Gastroesophageal sphincter (tissue), 4 donors: Measurements from ENCODE around the gene PATL1. TPM values are rescaled to one million over a fixed set of nuclear protein-coding genes. Genes with fewer than 3 reads are reported as not detected.
A peak's percentile ranks its signal among the peaks of the same experiment; 100 is the strongest.

ENCODE experiments used
- ATAC-seq: fragments of 150-250 bp; one replicate; pipeline ENCODE4 v1.9.1; 2016; ENCODE audit warnings: mild to moderate bottlenecking, moderate library complexity
- H3K27ac ChIP-seq, 4 donors: fragments of 200-600 bp; sonication (generic) in 3 of 4; 1 replicate in 3 of 4; 2 replicates in 1 of 4; pipeline ENCODE4 v1.5.1; 2016 to 2019
- H3K27me3 ChIP-seq: fragments of 200-600 bp; sonication (generic); one replicate; pipeline ENCODE4 v1.5.1; 2019
- H3K36me3 ChIP-seq, 2 donors: fragments of 200-600 bp; sonication (generic); one replicate each; pipeline ENCODE4 v1.5.1; 2019; ENCODE audit warnings: control low read depth in 1 of 2
- H3K4me1 ChIP-seq, 3 donors: fragments of 200-600 bp; sonication (generic); 1 replicate in 2 of 3; 2 replicates in 1 of 3; pipeline ENCODE4 v1.5.1; 2016 to 2019; ENCODE audit warnings: control low read depth in 2 of 3
- H3K4me3 ChIP-seq, 2 donors: fragments of 200-600 bp; sonication (generic); one replicate each; pipeline ENCODE4 v1.5.1; 2019; ENCODE audit warnings: mild to moderate bottlenecking in 1 of 2, moderate library complexity in 1 of 2
- H3K9me3 ChIP-seq, 3 donors: fragments of 200-600 bp; sonication (generic); one replicate each; pipeline ENCODE4 v1.5.1; 2017 to 2019; ENCODE audit warnings: control low read depth in 2 of 3
- CTCF ChIP-seq, 4 experiments: fragments of 200-600 bp in 2 of 4; fragments of 450-650 bp in 2 of 4; sonication (generic) in 1 of 4; IDR thresholded peaks; one replicate each; pipeline ENCODE4 v1.5.1; 2017 to 2019; ENCODE audit warnings: antibody characterized with exemption in 4 of 4, mild to moderate bottlenecking in 2 of 4, moderate library complexity in 2 of 4
- EP300 ChIP-seq: sonication (generic); formaldehyde crosslinking; IDR thresholded peaks from one replicate; pipeline ENCODE4 v1.6.1; 2017; ENCODE audit warnings: antibody characterized with exemption, mild to moderate bottlenecking
- POLR2A ChIP-seq, 2 donors: fragments of 450-650 bp; IDR thresholded peaks; one replicate each; pipeline ENCODE4 v1.6.1; 2017; ENCODE audit warnings: antibody characterized with exemption in 2 of 2, mild to moderate bottlenecking in 2 of 2, moderate library complexity in 1 of 2
- POLR2AphosphoS5 ChIP-seq: sonication (generic); formaldehyde crosslinking; IDR thresholded peaks from one replicate; pipeline ENCODE4 v1.6.1; 2017; ENCODE audit warnings: antibody characterized with exemption
- WGBS, 2 donors: methylation state at CpG; one replicate each; pipeline ENCODE4 v1.1.5; 2018; ENCODE audit warnings: low coverage in 1 of 2; 5-methylcytosine and 5-hydroxymethylcytosine counted together
- total RNA-seq, 4 donors: library from RNA; depleted of rRNA; stranded (reverse); fragments of >200 nt; gene quantifications; one replicate each; pipeline ENCODE4 v1.1.0, GENCODE V29; 2016

PATL1 gene
- total RNA-seq, 4 donors from 2014 or later: 13.9 to 16.3 (median 15.5) TPM

DNA sequence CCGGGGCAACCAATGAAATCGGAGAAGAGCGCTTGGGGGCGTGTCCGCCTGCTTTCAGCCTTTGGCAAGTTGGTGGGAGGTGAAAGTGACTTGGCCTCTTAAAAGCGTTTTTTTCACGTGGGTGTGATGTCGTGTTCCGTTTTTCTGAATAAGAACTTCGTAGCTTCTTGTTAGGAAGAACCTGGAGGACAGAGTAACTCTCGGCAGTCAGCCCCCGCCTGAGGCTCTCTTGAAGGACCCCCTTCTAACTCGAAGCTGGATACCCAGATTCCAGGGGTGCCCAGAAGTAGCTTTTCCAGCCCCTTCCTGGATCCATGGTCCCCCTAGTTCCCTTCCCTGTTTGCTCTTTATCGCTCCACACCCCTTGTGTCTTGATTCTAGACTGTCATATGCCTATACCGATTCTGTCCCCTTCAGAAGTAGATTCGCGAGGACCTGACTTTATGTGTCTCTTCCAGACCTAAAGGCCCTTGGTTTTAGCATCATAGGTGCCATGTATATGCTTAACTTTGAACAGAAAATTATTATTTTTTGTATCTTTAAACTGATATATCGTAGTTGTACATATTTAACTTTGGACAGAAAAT is 52.3 kb downstream of the PATL1 start:
- ATAC-seq: no peak
- 13 to 14% methylated on average over 14 to 18 of the region's 18 CpGs for WGBS, 2 donors
- TF ChIP-seq POLR2A (IDR thresholded peaks at IDR 0.05) (peak in 1 of 2 donors; percentile 30), CTCF (IDR thresholded peaks at IDR 0.05) (no peak), POLR2AphosphoS5 (peak; percentile 42)
- H3K9me3 ChIP-seq: no peaks in the 10 kb centered on the region
- H3K4me1 ChIP-seq: peaks cover 0 to 38% (median 24%) of the 10 kb centered on the region in 3 donors
- no peaks in the 10 kb centered on the region for H3K36me3 ChIP-seq
- no peaks in the 10 kb centered on the region for H3K27me3 ChIP-seq
- H3K27ac ChIP-seq: peak overlapping the region; percentile 94 to 99 (median 96)
- H3K4me3 ChIP-seq: peak overlapping the region; percentile 52 to 55

DNA sequence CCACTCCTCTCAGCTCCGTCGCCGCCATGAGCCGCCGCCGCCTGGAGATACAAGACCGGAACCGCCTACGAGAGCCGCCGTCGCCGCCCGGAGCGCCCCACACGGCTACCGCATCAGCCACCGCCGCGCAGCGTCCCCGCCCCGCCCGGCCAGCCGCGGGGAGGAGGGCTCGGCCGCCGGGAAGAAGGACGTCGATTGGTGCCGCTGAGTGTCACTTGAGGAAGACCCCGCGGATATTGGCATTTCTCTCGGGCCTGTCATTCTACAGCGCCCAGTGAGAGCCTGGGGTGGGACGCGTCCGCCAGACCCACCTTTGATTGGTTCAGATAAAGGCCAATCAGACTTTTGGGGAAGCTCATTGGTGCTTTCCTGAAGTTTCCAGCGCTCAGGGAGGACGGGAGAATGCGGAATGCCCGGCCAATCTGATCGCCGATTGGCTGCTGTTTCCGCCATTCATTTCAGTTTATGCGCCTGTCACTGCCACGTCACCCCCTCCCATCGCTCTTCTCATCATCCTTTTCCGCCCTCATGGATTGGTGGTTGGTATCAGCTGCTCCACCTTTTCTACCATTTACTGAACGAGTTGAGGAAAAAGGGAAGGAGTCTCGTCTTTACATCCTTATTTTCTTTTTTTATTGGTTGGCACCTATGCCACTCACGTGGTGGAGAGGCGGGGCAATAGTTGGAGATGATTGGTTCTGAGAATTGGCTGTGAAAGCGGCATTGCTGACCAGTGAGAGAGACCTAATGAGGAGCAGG is 53.0 kb downstream of the PATL1 start, which contains the start of gene OSBP:
OSBP (minus strand) TSS at position 138 of the 759 bp plus-strand sequence; CDS start at position 28, 110 bp downstream.
- peak; percentile 93 for ATAC-seq
- 0% methylated on average over 9 to 17 of the region's 55 CpGs for WGBS, 2 donors

DNA sequence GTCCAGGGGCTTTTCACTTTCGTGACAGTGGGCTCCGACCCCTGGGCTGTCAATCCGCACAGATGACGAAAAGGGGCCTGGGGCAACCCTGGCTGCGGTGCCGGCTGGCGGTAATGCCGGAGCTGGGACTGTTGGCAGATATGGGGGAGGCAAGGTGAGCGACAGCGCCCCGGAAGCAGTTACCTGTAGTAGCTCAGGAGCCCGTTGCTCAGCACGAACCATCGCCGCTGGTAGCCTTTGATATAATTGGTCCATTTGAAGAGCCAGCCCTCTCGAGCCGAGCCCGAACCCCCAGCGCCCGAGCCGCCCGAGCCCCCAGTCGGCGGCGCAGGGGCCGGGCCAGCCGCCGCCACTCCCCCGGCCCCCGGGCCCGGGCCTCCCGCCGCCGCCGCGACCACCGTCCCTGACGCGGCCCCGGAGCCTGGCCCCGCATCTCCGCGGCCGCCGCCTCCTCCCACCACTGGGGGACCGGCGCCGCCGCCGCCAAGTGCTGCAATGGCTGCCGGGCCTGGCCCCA is 53.7 kb downstream of the PATL1 start:
- no peaks in the 10 kb centered on the region for H3K9me3 ChIP-seq
- no peaks in the 10 kb centered on the region for H3K27me3 ChIP-seq
- WGBS, 2 donors: 0% methylated on average over 8 of the region's 51 CpGs
- H3K27ac ChIP-seq: peak overlapping the region; percentile 88 to 99 (median 95)
- peak overlapping the region; percentile 76 to 85 for H3K4me3 ChIP-seq
- no peak for TF ChIP-seq EP300
- TF ChIP-seq CTCF (IDR thresholded peaks at IDR 0.05): peak in 1 of 4 experiments; percentile 47
- H3K4me1 ChIP-seq: peaks cover 2 to 49% (median 24%) of the 10 kb centered on the region in 3 donors
- no peak for ATAC-seq
- peaks cover 0 to 4% of the 10 kb centered on the region in 2 donors for H3K36me3 ChIP-seq

More for the DNA sequence above, 53.0 kb downstream of the PATL1 start, which contains the start of gene OSBP:
- Histone ChIP-seq H3K4me1 (peaks cover 2 to 44% (median 24%) of the 10 kb centered on the region in 3 donors), H3K27ac (peak within 1 kb of the TSS; percentile 94 to 99 (median 98)), H3K9me3 (no peaks in the 10 kb centered on the region), H3K4me3 (peak within 1 kb of the TSS; percentile 76 to 85), H3K27me3 (no peaks in the 10 kb centered on the region), H3K36me3 (no peaks in the 10 kb centered on the region)
- TF ChIP-seq POLR2AphosphoS5 (peak; percentile 75), CTCF (IDR thresholded peaks at IDR 0.05) (peak in 2 of 4 experiments; percentile 22 to 65), EP300 (no peak), POLR2A (IDR thresholded peaks at IDR 0.05) (peak; percentile 81 to 88)

DNA sequence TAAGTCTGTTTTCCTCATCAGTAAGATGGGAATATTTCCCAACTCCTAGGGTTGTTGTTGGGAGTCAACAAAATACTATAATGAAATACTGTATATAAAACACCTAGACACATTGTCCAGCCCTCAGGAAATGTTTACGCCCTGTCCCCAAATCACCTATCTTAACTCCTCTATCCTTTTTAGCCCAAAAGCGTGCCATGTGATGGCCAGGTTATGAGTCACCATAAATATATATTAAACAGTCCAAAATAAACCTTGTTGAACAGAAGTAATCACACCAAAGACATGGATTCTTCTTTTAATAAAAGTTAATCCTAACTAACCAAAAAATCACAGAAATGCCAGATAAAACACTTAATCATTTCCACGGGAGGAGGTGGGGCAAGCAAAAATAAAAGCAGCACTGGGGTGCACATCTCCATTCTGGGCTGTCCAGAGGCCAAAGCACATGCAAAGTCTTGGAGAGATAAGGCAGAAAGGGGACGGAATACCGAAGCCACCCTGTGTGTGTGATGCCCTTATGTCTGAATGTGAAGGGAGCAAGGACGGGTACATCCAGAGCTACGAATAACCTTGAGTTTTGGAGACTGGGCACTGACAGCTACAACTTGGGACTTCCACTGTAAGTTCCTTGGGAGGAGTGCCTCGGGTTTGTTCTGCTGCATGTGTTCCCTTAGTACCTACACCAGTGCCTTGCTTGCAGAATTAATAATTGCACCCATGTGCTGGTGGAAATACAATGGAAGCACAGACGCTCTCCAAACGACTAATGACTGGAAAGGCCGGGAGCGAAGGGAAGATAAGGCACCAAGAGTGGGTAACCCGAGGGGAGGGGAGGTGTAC is 54.3 kb downstream of the PATL1 start:
- TF ChIP-seq POLR2A (IDR thresholded peaks at IDR 0.05) (no peak), EP300 (no peak), CTCF (IDR thresholded peaks at IDR 0.05) (no peak), POLR2AphosphoS5 (no peak)
- H3K4me1 ChIP-seq: peaks cover 2 to 49% (median 24%) of the 10 kb centered on the region in 3 donors
- H3K27me3 ChIP-seq: no peaks in the 10 kb centered on the region
- peak overlapping the region; percentile 76 to 85 for H3K4me3 ChIP-seq
- peaks cover 0 to 11% of the 10 kb centered on the region in 2 donors for H3K36me3 ChIP-seq
- WGBS, 2 donors: 4 to 16% methylated on average over 9 to 12 of the region's 13 CpGs
- no peak for ATAC-seq
- H3K27ac ChIP-seq: peak overlapping the region; percentile 88 to 99 (median 95)
- H3K9me3 ChIP-seq: no peaks in the 10 kb centered on the region
